K562 (cell line): ENCODE measurements around the gene LVRN. TPM values are rescaled to one million over a fixed set of nuclear protein-coding genes. Genes with fewer than 3 reads are reported as not detected.

ENCODE experiments used
- ATF7 ChIP-seq: fragments of 450-650 bp; IDR thresholded peaks from 2 replicates; pipeline ENCODE4 v1.7.1; 2014; ENCODE audit warnings: mild to moderate bottlenecking, moderate library complexity
- CBX3 ChIP-seq, 2 experiments: IDR thresholded peaks; 1 replicate in 1 of 2; 2 replicates in 1 of 2; pipeline ENCODE4 v1.6.1; 2012; ENCODE audit warnings: inconsistent platforms in 2 of 2, low read length in 2 of 2, borderline replicate concordance in 1 of 2, control low read depth in 1 of 2
- FOS ChIP-seq: IDR thresholded peaks from 3 replicates; pipeline ENCODE4 v1.6.1; 2011; ENCODE audit not compliant: insufficient read length; ENCODE audit errors: extremely low read depth
- GABPA ChIP-seq: fragments of 200-800 bp; sonication (Bioruptor generic); conservative IDR thresholded peaks from 2 replicates; pipeline ENCODE4 v1.6.1; 2016; ENCODE audit warnings: low read depth, missing genetic modification characterization, missing compliant biosample characterization
- MTF1 ChIP-seq: fragments of 250-450 bp; sonication (Bioruptor Pico); IDR thresholded peaks from 2 replicates; pipeline ENCODE4 v1.9.0; 2021; ENCODE audit warnings: moderate library complexity, mild to moderate bottlenecking, inconsistent platforms, borderline replicate concordance
- MYBL2 ChIP-seq, 2 experiments: fragments of 450-650 bp in 1 of 2; sonication (generic) in 1 of 2; formaldehyde crosslinking in 1 of 2; IDR thresholded peaks; 2 replicates each; pipeline versions ENCODE4 v1.6.1 to v1.8.1; 2017 to 2022; ENCODE audit warnings: borderline replicate concordance in 1 of 2, inconsistent platforms in 1 of 2, low read depth in 1 of 2, mild to moderate bottlenecking in 1 of 2, missing genetic modification reagents in 1 of 2, moderate library complexity in 1 of 2
- NR2C1 ChIP-seq, 2 experiments: fragments of 450-650 bp; IDR thresholded peaks; 2 replicates each; pipeline ENCODE4 v1.6.1; 2017; ENCODE audit warnings: mild to moderate bottlenecking in 2 of 2, antibody characterized with exemption in 1 of 2, inconsistent platforms in 1 of 2, missing compliant biosample characterization in 1 of 2, missing genetic modification characterization in 1 of 2
- PCBP2 ChIP-seq: fragments of 200-400 bp; formaldehyde crosslinking; IDR thresholded peaks from 2 replicates; pipeline ENCODE4 v1.6.1; 2018; ENCODE audit warnings: low read length, low read depth, mild to moderate bottlenecking, moderate library complexity; ENCODE audit not compliant: poor library complexity, severe bottlenecking
- RBFOX2 ChIP-seq: fragments of 200-400 bp; formaldehyde crosslinking; IDR thresholded peaks from 2 replicates; pipeline ENCODE4 v1.6.1; 2017; ENCODE audit warnings: low read depth, mild to moderate bottlenecking, low read length, moderate library complexity
- RNF2 ChIP-seq: sonication (generic); IDR thresholded peaks from 2 replicates; pipeline ENCODE4 v1.6.1; 2016
- SNIP1 ChIP-seq: fragments of 450-650 bp; IDR thresholded peaks from 2 replicates; pipeline ENCODE4 v1.7.1; 2017; ENCODE audit warnings: low read depth, mild to moderate bottlenecking
- TAL1 ChIP-seq: fragments of 450-650 bp; IDR thresholded peaks from 2 replicates; pipeline ENCODE4 v1.6.1; 2016; ENCODE audit warnings: mild to moderate bottlenecking
- polyA plus RNA-seq, 8 experiments: library from polyadenylated mRNA; depleted of rRNA in 4 of 8; stranded (reverse) in 5 of 8; unstranded in 3 of 8; fragments of >200 nt; fragmentation: Nextera tagmentation in 2 of 8; fragmentation: Illumina TruSeq in 1 of 8; extraction: Ambion mirVana in 2 of 8; extraction: Trizol in 1 of 8; gene quantifications; 2 replicates each; pipeline versions ENCODE4 v1.2.1 to v1.2.3, GENCODE V29; 2011 to 2014; ENCODE audit warnings: inconsistent platforms in 1 of 8, missing spikeins in 1 of 8
- total RNA-seq, 7 experiments: library from RNA; depleted of rRNA in 6 of 7; stranded (reverse); fragments of >200 nt in 6 of 7; fragmentation: Illumina TruSeq in 2 of 7; extraction: Trizol in 2 of 7; gene quantifications; 2 replicates each; pipeline versions ENCODE4 v1.2.1 to v1.2.3, GENCODE V29; 2011 to 2021; ENCODE audit warnings: low replicate concordance in 1 of 7
- TF ChIP-seq, protein P1 (sequence below), 2 experiments: fragments of 450-650 bp in 1 of 2; sonication (generic) in 1 of 2; formaldehyde crosslinking in 1 of 2; IDR thresholded peaks; 2 replicates each; pipeline versions ENCODE4 v1.7.1 to v1.9.0; 2016 to 2022; ENCODE audit warnings: inconsistent platforms in 1 of 2, mild to moderate bottlenecking in 1 of 2, missing genetic modification reagents in 1 of 2
- TF ChIP-seq, protein P2 (sequence below), 2 experiments: fragments of 450-650 bp in 1 of 2; sonication (generic) in 1 of 2; formaldehyde crosslinking in 1 of 2; IDR thresholded peaks in 1 of 2; conservative IDR thresholded peaks in 1 of 2; 2 replicates each; pipeline versions ENCODE4 v1.6.1 to v1.8.1; 2016 to 2023; ENCODE audit warnings: mild to moderate bottlenecking in 2 of 2, moderate library complexity in 2 of 2, inconsistent platforms in 1 of 2, missing genetic modification reagents in 1 of 2
- TF ChIP-seq, protein P3 (sequence below): fragments of 450-650 bp; IDR thresholded peaks from 2 replicates; pipeline ENCODE4 v1.6.1; 2017; ENCODE audit warnings: antibody characterized with exemption

The LVRN gene
- total and polyA plus RNA-seq, 9 of the 15 experiments (the other 6 are each of a cell fraction or from before 2014, with no cell fraction given), result 2.6 to 5.3 (median 4.1) TPM

DNA sequence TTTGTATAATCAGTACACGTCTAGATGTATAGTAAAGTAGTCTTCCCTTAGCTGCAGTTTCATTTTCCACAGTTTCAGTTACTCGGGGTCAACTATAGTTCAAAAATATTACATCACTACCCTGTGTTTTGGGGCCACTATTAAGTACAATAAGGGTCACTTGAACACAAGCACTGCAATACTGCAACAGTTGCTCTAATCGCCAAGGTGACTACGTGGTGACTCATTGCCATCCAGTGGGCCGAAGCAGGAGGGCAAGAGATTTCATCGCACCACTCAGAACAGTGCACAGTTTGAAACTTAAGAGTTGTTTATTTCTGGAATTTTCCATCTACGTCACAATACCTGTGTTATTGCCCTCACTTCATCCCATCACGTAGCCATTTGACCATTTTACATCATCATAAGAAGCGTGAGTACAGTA, 69.8 kb downstream of the LVRN start, which contains the start of gene ARL14EPL (continued):
- no peak for TF ChIP-seq SNIP1
- TF ChIP-seq CBX3 (IDR thresholded peaks at IDR 0.05; ENCODE audit: borderline replicate concordance in 1 of 2, low read length in 2 of 2), result 0 out of 3 replicates have a peak, but pooled peaks of 1 of the 2 experiments have one; percentile 15
- TF ChIP-seq RNF2, result no peak
- TF ChIP-seq PCBP2, result no peak
- TF ChIP-seq MTF1 (CRISPR knock-in tag), result no peak
- TF ChIP-seq, protein P1, sequence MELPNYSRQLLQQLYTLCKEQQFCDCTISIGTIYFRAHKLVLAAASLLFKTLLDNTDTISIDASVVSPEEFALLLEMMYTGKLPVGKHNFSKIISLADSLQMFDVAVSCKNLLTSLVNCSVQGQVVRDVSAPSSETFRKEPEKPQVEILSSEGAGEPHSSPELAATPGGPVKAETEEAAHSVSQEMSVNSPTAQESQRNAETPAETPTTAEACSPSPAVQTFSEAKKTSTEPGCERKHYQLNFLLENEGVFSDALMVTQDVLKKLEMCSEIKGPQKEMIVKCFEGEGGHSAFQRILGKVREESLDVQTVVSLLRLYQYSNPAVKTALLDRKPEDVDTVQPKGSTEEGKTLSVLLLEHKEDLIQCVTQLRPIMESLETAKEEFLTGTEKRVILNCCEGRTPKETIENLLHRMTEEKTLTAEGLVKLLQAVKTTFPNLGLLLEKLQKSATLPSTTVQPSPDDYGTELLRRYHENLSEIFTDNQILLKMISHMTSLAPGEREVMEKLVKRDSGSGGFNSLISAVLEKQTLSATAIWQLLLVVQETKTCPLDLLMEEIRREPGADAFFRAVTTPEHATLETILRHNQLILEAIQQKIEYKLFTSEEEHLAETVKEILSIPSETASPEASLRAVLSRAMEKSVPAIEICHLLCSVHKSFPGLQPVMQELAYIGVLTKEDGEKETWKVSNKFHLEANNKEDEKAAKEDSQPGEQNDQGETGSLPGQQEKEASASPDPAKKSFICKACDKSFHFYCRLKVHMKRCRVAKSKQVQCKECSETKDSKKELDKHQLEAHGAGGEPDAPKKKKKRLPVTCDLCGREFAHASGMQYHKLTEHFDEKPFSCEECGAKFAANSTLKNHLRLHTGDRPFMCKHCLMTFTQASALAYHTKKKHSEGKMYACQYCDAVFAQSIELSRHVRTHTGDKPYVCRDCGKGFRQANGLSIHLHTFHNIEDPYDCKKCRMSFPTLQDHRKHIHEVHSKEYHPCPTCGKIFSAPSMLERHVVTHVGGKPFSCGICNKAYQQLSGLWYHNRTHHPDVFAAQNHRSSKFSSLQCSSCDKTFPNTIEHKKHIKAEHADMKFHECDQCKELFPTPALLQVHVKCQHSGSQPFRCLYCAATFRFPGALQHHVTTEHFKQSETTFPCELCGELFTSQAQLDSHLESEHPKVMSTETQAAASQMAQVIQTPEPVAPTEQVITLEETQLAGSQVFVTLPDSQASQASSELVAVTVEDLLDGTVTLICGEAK (IDR thresholded peaks at IDR 0.05), result no peak
- TF ChIP-seq, protein P1 (CRISPR knock-in tag; IDR thresholded peaks at IDR 0.05), result no peak
- TF ChIP-seq NR2C1 (IDR thresholded peaks at IDR 0.05), result no peak
- TF ChIP-seq NR2C1 (tag; IDR thresholded peaks at IDR 0.05), result peak; percentile 29; the same call in 1 of the 2 replicates
- TF ChIP-seq, protein P2, sequence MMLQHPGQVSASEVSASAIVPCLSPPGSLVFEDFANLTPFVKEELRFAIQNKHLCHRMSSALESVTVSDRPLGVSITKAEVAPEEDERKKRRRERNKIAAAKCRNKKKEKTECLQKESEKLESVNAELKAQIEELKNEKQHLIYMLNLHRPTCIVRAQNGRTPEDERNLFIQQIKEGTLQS (IDR thresholded peaks at IDR 0.05), result peak; percentile 90
- TF ChIP-seq, protein P2 (CRISPR knock-in tag; conservative IDR thresholded peaks at IDR 0.05), result no peak
- TF ChIP-seq RBFOX2, result no peak
- peak; percentile 24 for TF ChIP-seq FOS
- peak; percentile 38; the same call in 1 of the 2 replicates for TF ChIP-seq ATF7
- TF ChIP-seq, protein P3, sequence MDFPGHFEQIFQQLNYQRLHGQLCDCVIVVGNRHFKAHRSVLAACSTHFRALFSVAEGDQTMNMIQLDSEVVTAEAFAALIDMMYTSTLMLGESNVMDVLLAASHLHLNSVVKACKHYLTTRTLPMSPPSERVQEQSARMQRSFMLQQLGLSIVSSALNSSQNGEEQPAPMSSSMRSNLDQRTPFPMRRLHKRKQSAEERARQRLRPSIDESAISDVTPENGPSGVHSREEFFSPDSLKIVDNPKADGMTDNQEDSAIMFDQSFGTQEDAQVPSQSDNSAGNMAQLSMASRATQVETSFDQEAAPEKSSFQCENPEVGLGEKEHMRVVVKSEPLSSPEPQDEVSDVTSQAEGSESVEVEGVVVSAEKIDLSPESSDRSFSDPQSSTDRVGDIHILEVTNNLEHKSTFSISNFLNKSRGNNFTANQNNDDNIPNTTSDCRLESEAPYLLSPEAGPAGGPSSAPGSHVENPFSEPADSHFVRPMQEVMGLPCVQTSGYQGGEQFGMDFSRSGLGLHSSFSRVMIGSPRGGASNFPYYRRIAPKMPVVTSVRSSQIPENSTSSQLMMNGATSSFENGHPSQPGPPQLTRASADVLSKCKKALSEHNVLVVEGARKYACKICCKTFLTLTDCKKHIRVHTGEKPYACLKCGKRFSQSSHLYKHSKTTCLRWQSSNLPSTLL, result no peak
- TF ChIP-seq GABPA, result no peak
- TF ChIP-seq TAL1, result no peak
- peak; percentile 59 for TF ChIP-seq MYBL2 (IDR thresholded peaks at IDR 0.05; ENCODE audit: low read depth)
- no peak for TF ChIP-seq MYBL2 (CRISPR knock-in tag; IDR thresholded peaks at IDR 0.05; ENCODE audit: borderline replicate concordance)
- TF ChIP-seq, all 486 proteins: peak for 28
